H9 (cell line): ENCODE data around the gene NRG2. TPM values are rescaled to one million over a fixed set of nuclear protein-coding genes. Genes with fewer than 3 reads are reported as not detected.

Experiments used
- DNase-seq: peaks from one replicate; pipeline ENCODE4 v3.0.0-alpha.2; 2017
- H2AFZ ChIP-seq: one replicate; pipeline ENCODE4 v1.6.1; 2013; ENCODE audit warnings: mild to moderate bottlenecking, low read length, control low read depth, moderate library complexity
- H2AK5ac ChIP-seq: 2 replicates; pipeline ENCODE4 v1.6.1; 2013; ENCODE audit warnings: low read length, control low read depth, mixed read lengths; ENCODE audit not compliant: insufficient read length
- H2BK120ac ChIP-seq: one replicate; pipeline ENCODE4 v1.6.1; 2013; ENCODE audit warnings: low read depth, mild to moderate bottlenecking, low read length, control low read depth, inconsistent platforms; ENCODE audit not compliant: poor library complexity, severe bottlenecking
- H2BK12ac ChIP-seq: 2 replicates; pipeline ENCODE4 v1.6.1; 2013; ENCODE audit warnings: low read length, control low read depth, mixed read lengths, low read depth; ENCODE audit not compliant: insufficient read length
- H2BK15ac ChIP-seq: 2 replicates; pipeline ENCODE4 v1.6.1; 2013; ENCODE audit warnings: low read depth, low read length, control low read depth
- H2BK20ac ChIP-seq: one replicate; pipeline ENCODE4 v1.6.1; 2013; ENCODE audit warnings: low read depth, mild to moderate bottlenecking, low read length, control low read depth, inconsistent platforms; ENCODE audit not compliant: poor library complexity, severe bottlenecking
- H2BK5ac ChIP-seq: 2 replicates; pipeline ENCODE4 v1.6.1; 2013; ENCODE audit warnings: low read length, control low read depth, mixed read lengths; ENCODE audit not compliant: insufficient read length
- H3K14ac ChIP-seq: 2 replicates; pipeline ENCODE4 v1.6.1; 2013; ENCODE audit warnings: low read length, control low read depth; ENCODE audit not compliant: insufficient read depth
- H3K18ac ChIP-seq: 2 replicates; pipeline ENCODE4 v1.6.1; 2013; ENCODE audit warnings: low read depth, mild to moderate bottlenecking, mixed read lengths, low read length, control low read depth; ENCODE audit not compliant: insufficient read length
- H3K23ac ChIP-seq: 2 replicates; pipeline ENCODE4 v1.6.1; 2013; ENCODE audit warnings: low read length, control low read depth, mixed read lengths, low read depth; ENCODE audit not compliant: insufficient read length
- H3K23me2 ChIP-seq: 2 replicates; pipeline ENCODE4 v1.6.1; 2013; ENCODE audit warnings: low read depth, mild to moderate bottlenecking, mixed read lengths, low read length, control low read depth; ENCODE audit not compliant: insufficient read length, poor library complexity, severe bottlenecking
- H3K27ac ChIP-seq: 2 replicates; pipeline ENCODE4 v1.5.1; 2013; ENCODE audit warnings: low read length, control low read depth, mixed read lengths, low read depth; ENCODE audit not compliant: insufficient read length
- H3K27me3 ChIP-seq: 2 replicates; pipeline ENCODE4 v1.6.1; 2013; ENCODE audit warnings: low read length, control low read depth, inconsistent platforms; ENCODE audit not compliant: insufficient read depth
- H3K4ac ChIP-seq: 2 replicates; pipeline ENCODE4 v1.6.1; 2013; ENCODE audit warnings: low read depth, mild to moderate bottlenecking, control low read depth, inconsistent platforms, low read length, moderate library complexity
- H3K4me1 ChIP-seq: 2 replicates; pipeline ENCODE4 v1.6.1; 2013; ENCODE audit warnings: low read length, control low read depth, inconsistent platforms; ENCODE audit not compliant: insufficient read depth
- H3K4me2 ChIP-seq: 2 replicates; pipeline ENCODE4 v1.6.1; 2013; ENCODE audit warnings: low read length, control low read depth, mixed read lengths; ENCODE audit not compliant: insufficient read length, insufficient read depth
- H3K56ac ChIP-seq: 2 replicates; pipeline ENCODE4 v1.6.1; 2013; ENCODE audit warnings: low read depth, mild to moderate bottlenecking, mixed read lengths, low read length, control low read depth; ENCODE audit not compliant: insufficient read length
- H3K79me1 ChIP-seq: 2 replicates; pipeline ENCODE4 v1.6.1; 2013; ENCODE audit warnings: low read depth, mild to moderate bottlenecking, moderate library complexity, low read length, control low read depth, inconsistent platforms; ENCODE audit not compliant: insufficient read depth, poor library complexity, severe bottlenecking
- H3K79me2 ChIP-seq: 2 replicates; pipeline ENCODE4 v1.6.1; 2013; ENCODE audit warnings: low read length, control low read depth, inconsistent platforms; ENCODE audit not compliant: insufficient read depth
- H3K9ac ChIP-seq: 2 replicates; pipeline ENCODE4 v1.6.1; 2013; ENCODE audit warnings: low read length, control low read depth, mixed read lengths; ENCODE audit not compliant: insufficient read length; ENCODE audit errors: extremely low read depth
- H3K9me3 ChIP-seq: one replicate; pipeline ENCODE4 v1.6.1; 2013; ENCODE audit warnings: low read depth, low read length, inconsistent platforms; ENCODE audit not compliant: control insufficient read depth
- H3T11ph ChIP-seq: one replicate; pipeline ENCODE4 v1.6.1; 2013; ENCODE audit warnings: mild to moderate bottlenecking, low read length, control low read depth, inconsistent platforms
- H4K20me1 ChIP-seq: one replicate; pipeline ENCODE4 v1.6.1; 2013; ENCODE audit not compliant: control insufficient read depth, insufficient read length, insufficient read depth
- H4K5ac ChIP-seq: 2 replicates; pipeline ENCODE4 v1.6.1; 2013; ENCODE audit warnings: low read depth, mild to moderate bottlenecking, mixed read lengths, low read length, control low read depth; ENCODE audit not compliant: insufficient read length
- H4K8ac ChIP-seq: replicated peaks from 2 replicates; pipeline ENCODE4 v1.6.1; 2013; ENCODE audit warnings: low read length, control low read depth, mixed read lengths, low read depth; ENCODE audit not compliant: insufficient read length
- H4K91ac ChIP-seq: 2 replicates; pipeline ENCODE4 v1.6.1; 2013; ENCODE audit warnings: low read depth, mild to moderate bottlenecking, moderate library complexity, mixed read lengths, low read length, control low read depth; ENCODE audit not compliant: insufficient read length
- H3K27ac Mint-ChIP-seq, 3 experiments: 2 replicates in 2 of 3; 3 replicates in 1 of 3; pipeline ENCODE4 v1.8.0; 2020 to 2021; ENCODE audit warnings: mixed read lengths in 3 of 3, mild to moderate bottlenecking in 1 of 3, moderate library complexity in 1 of 3
- H3K27me3 Mint-ChIP-seq: 2 replicates; pipeline ENCODE4 v1.8.0; 2021; ENCODE audit warnings: low read depth, mild to moderate bottlenecking, moderate library complexity, mixed read lengths
- H3K36me3 Mint-ChIP-seq, 3 experiments: 2 replicates in 2 of 3; 3 replicates in 1 of 3; pipeline ENCODE4 v1.8.0; 2020 to 2021; ENCODE audit warnings: low read depth in 3 of 3, mixed read lengths in 3 of 3; ENCODE audit not compliant: insufficient read depth in 1 of 3
- H3K4me1 Mint-ChIP-seq, 2 experiments: 2 replicates each; pipeline ENCODE4 v1.8.0; 2020; ENCODE audit warnings: mixed read lengths in 2 of 2
- H3K4me3 Mint-ChIP-seq, 2 experiments: 2 replicates in 1 of 2; 3 replicates in 1 of 2; pipeline ENCODE4 v1.8.0; 2020 to 2021; ENCODE audit warnings: mild to moderate bottlenecking in 2 of 2, mixed read lengths in 2 of 2, moderate library complexity in 1 of 2
- H3K9me3 Mint-ChIP-seq, 2 experiments: 2 replicates in 1 of 2; 3 replicates in 1 of 2; pipeline ENCODE4 v1.8.0; 2020; ENCODE audit warnings: mild to moderate bottlenecking in 2 of 2, mixed read lengths in 2 of 2, moderate library complexity in 1 of 2
- WGBS: extraction: QIAGEN DNeasy Blood & Tissue Kit; methylation state at CpG from one replicate; pipeline ENCODE4 v1.1.7; 2013; ENCODE audit warnings: missing lambda C conversion rate, low lambda C conversion rate, mixed read lengths; ENCODE audit not compliant: insufficient read length; ENCODE audit errors: extremely low coverage; 5-methylcytosine and 5-hydroxymethylcytosine counted together
- total RNA-seq: library from RNA; stranded (reverse); gene quantifications from 2 replicates; pipeline ENCODE4 v1.2.1, GENCODE V29; 2021
- TF ChIP-seq, protein P1 (sequence below): fragments of 200-600 bp; sonication (generic); conservative IDR thresholded peaks from 3 replicates; pipeline ENCODE4 v1.8.0; 2021; ENCODE audit warnings: antibody characterized with exemption, mild to moderate bottlenecking

NRG2 gene
- total RNA-seq, 1 experiment from 2014 or later, result not detected

DNA sequence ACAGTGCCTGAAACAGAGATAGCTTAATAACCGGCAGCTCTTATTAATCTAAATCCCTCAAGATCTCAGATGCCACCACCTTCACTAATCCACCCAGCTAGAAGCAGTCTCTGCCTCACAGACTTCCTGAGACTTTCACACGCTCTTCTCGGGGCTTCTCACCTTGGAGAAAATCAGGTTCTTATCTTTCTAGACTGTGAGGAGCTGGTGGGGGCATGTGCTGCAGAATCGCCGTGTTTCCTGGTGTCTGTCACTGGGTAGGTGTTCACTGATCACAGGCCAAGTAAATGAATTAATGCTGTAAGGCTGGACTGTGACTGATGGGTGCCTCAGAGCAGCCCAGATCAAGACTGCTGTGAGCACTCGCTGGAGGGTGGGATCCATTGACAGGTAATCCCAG, 145.8 kb downstream of the NRG2 start:
- no peak overlapping the region for H2AFZ ChIP-seq
- TF ChIP-seq, protein P1, sequence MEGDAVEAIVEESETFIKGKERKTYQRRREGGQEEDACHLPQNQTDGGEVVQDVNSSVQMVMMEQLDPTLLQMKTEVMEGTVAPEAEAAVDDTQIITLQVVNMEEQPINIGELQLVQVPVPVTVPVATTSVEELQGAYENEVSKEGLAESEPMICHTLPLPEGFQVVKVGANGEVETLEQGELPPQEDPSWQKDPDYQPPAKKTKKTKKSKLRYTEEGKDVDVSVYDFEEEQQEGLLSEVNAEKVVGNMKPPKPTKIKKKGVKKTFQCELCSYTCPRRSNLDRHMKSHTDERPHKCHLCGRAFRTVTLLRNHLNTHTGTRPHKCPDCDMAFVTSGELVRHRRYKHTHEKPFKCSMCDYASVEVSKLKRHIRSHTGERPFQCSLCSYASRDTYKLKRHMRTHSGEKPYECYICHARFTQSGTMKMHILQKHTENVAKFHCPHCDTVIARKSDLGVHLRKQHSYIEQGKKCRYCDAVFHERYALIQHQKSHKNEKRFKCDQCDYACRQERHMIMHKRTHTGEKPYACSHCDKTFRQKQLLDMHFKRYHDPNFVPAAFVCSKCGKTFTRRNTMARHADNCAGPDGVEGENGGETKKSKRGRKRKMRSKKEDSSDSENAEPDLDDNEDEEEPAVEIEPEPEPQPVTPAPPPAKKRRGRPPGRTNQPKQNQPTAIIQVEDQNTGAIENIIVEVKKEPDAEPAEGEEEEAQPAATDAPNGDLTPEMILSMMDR, result no peak
- peaks cover 25% of the 10 kb centered on the region for H3K27me3 ChIP-seq
- no peak overlapping the region for H3K56ac ChIP-seq
- H3K9me3 ChIP-seq, result no peaks in the 10 kb centered on the region
- Mint-ChIP-seq H3K36me3 (no peaks in the 10 kb centered on the region; a peak in 1 of 7 replicates), H3K4me3 (no peak overlapping the region), H3K4me1 (no peaks in the 10 kb centered on the region), H3K9me3 (no peaks in the 10 kb centered on the region; a peak in 1 of 5 replicates), H3K27me3 (peaks cover 83% of the 10 kb centered on the region), H3K27ac (no peak overlapping the region; a peak in 1 of 7 replicates)
- no peak overlapping the region for H4K8ac ChIP-seq
- no peak overlapping the region for H2BK20ac ChIP-seq
- no peak overlapping the region for H4K91ac ChIP-seq
- H3K4me1 ChIP-seq, result no peaks in the 10 kb centered on the region
- no peak overlapping the region for H3K9ac ChIP-seq
- H3K4me2 ChIP-seq, result no peak overlapping the region
- H2BK120ac ChIP-seq, result no peak overlapping the region
- H3K4ac ChIP-seq, result no peak overlapping the region
- DNase-seq, result no peak
- no peak overlapping the region for H2BK5ac ChIP-seq
- H2AK5ac ChIP-seq, result no peak overlapping the region
- no peak overlapping the region for H3K23ac ChIP-seq
- H3K79me2 ChIP-seq, result no peaks in the 10 kb centered on the region
- no peak overlapping the region for H3K14ac ChIP-seq
- no peaks in the 10 kb centered on the region for H4K20me1 ChIP-seq
- no peak overlapping the region for H4K5ac ChIP-seq
- WGBS, result no CpG with 5 or more reads among the region's 6 CpGs
- H2BK15ac ChIP-seq, result no peak overlapping the region
- H3K79me1 ChIP-seq, result no peaks in the 10 kb centered on the region
- H3T11ph ChIP-seq, result no peak overlapping the region
- H3K18ac ChIP-seq, result no peak overlapping the region
- no peak overlapping the region for H2BK12ac ChIP-seq
- no peak overlapping the region for H3K27ac ChIP-seq
- H3K23me2 ChIP-seq, result no peaks in the 10 kb centered on the region
